Tibial artery (tissue), 4 donors: ENCODE results near the gene SND1.
A peak's percentile ranks its signal among the peaks of the same experiment; 100 is the strongest.

Source experiments
- DNase-seq, 2 donors: peaks; one replicate each; pipeline ENCODE4 v3.0.0-alpha.2; 2019
- H3K27ac ChIP-seq, 2 donors: fragments of 200-600 bp; sonication (generic) in 1 of 2; 1 replicate in 1 of 2; 2 replicates in 1 of 2; pipeline ENCODE4 v1.5.1; 2018 to 2019; ENCODE audit warnings: mild to moderate bottlenecking in 1 of 2
- H3K27me3 ChIP-seq, 2 donors: fragments of 200-600 bp; sonication (generic) in 1 of 2; one replicate each; pipeline versions ENCODE4 v1.5.1 to v1.6.0; 2016 to 2019
- H3K36me3 ChIP-seq, 3 donors: fragments of 200-600 bp; sonication (generic) in 2 of 3; one replicate each; pipeline ENCODE4 v1.5.1; 2016 to 2019; ENCODE audit warnings: mild to moderate bottlenecking in 2 of 3
- H3K4me1 ChIP-seq, 4 donors: fragments of 200-600 bp; sonication (generic) in 2 of 4; 1 replicate in 3 of 4; 2 replicates in 1 of 4; pipeline ENCODE4 v1.5.1; 2016 to 2019
- H3K4me3 ChIP-seq, 2 donors: fragments of 200-600 bp; sonication (generic) in 1 of 2; 1 replicate in 1 of 2; 2 replicates in 1 of 2; pipeline ENCODE4 v1.5.1; 2018 to 2019; ENCODE audit warnings: mild to moderate bottlenecking in 2 of 2
- H3K9me3 ChIP-seq, 3 donors: fragments of 200-600 bp; sonication (generic) in 1 of 3; one replicate each; pipeline ENCODE4 v1.5.1; 2016 to 2019
- CTCF ChIP-seq, 2 experiments: fragments of 200-600 bp in 1 of 2; fragments of 450-650 bp in 1 of 2; IDR thresholded peaks; one replicate each; pipeline ENCODE4 v1.5.1; 2017 to 2019; ENCODE audit warnings: antibody characterized with exemption in 2 of 2, mild to moderate bottlenecking in 1 of 2, moderate library complexity in 1 of 2
- intact Hi-C: fragments of 100-400 bp; cut with DNase I; formaldehyde crosslinking; loops from one replicate; pipeline ENCODE4 v1.15.0; 2023; ENCODE audit warnings: low total_unique reads

Gene SND1

GRCh38 chr7:127986581-127987521 lies 334.9 kb downstream of the SND1 start:
- no peak for TF ChIP-seq CTCF (IDR thresholded peaks at IDR 0.05)
- DNase-seq: peak in 1 of 2 donors; percentile 27
- Histone ChIP-seq H3K4me1 (peaks cover 0 to 12% (median 5%) of the 10 kb centered on the region in 4 donors), H3K36me3 (peaks cover 0 to 15% (median 10%) of the 10 kb centered on the region in 3 donors), H3K4me3 (no peak overlapping the region), H3K27me3 (no peaks in the 10 kb centered on the region), H3K27ac (no peak overlapping the region), H3K9me3 (no peaks in the 10 kb centered on the region)
- intact Hi-C loops: no loop called here

GRCh38 chr7:127988751-127989150 lies 336.8 kb downstream of the SND1 start:
- H3K27ac ChIP-seq: no peak overlapping the region
- intact Hi-C loops: no loop called here
- H3K9me3 ChIP-seq: no peaks in the 10 kb centered on the region
- peaks cover 0 to 18% (median 15%) of the 10 kb centered on the region in 3 donors for H3K36me3 ChIP-seq
- H3K4me1 ChIP-seq: peaks cover 0 to 12% (median 2%) of the 10 kb centered on the region in 4 donors
- no peak for DNase-seq
- no peak overlapping the region for H3K4me3 ChIP-seq
- TF ChIP-seq CTCF (IDR thresholded peaks at IDR 0.05): no peak
- H3K27me3 ChIP-seq: no peaks in the 10 kb centered on the region

GRCh38 chr7:127993317-127993716 lies 341.3 kb downstream of the SND1 start:
- peaks cover 0 to 18% (median 15%) of the 10 kb centered on the region in 3 donors for H3K36me3 ChIP-seq
- intact Hi-C loops: no loop called here
- no peak for TF ChIP-seq CTCF (IDR thresholded peaks at IDR 0.05)
- H3K4me3 ChIP-seq: no peak overlapping the region
- H3K27me3 ChIP-seq: no peaks in the 10 kb centered on the region
- no peak for DNase-seq
- H3K4me1 ChIP-seq: peaks cover 0 to 20% (median 7%) of the 10 kb centered on the region in 4 donors
- H3K27ac ChIP-seq: no peak overlapping the region
- H3K9me3 ChIP-seq: no peaks in the 10 kb centered on the region

- Histone ChIP-seq H3K36me3 (peaks cover 0 to 18% (median 15%) of the 10 kb centered on the region in 3 donors), H3K27me3 (no peaks in the 10 kb centered on the region), H3K9me3 (no peaks in the 10 kb centered on the region), H3K4me1 (peaks cover 0 to 20% (median 7%) of the 10 kb centered on the region in 4 donors), H3K27ac (no peak overlapping the region), H3K4me3 (no peak overlapping the region)
- intact Hi-C loops: no loop called here
- TF ChIP-seq CTCF (IDR thresholded peaks at IDR 0.05): no peak
- no peak for DNase-seq
These were observed 342.0 kb downstream of the SND1 start for GRCh38 chr7:127993987-127994386.

GRCh38 chr7:127995156-127995880 lies 343.3 kb downstream of the SND1 start:
- intact Hi-C loops: no loop called here
- Histone ChIP-seq H3K4me1 (peaks cover 0 to 20% (median 7%) of the 10 kb centered on the region in 4 donors), H3K36me3 (peaks cover 0 to 18% (median 15%) of the 10 kb centered on the region in 3 donors), H3K9me3 (no peaks in the 10 kb centered on the region), H3K27me3 (no peaks in the 10 kb centered on the region), H3K4me3 (no peak overlapping the region), H3K27ac (peak overlapping the region in 1 of 2 donors; percentile 5)
- TF ChIP-seq CTCF (IDR thresholded peaks at IDR 0.05): no peak
- DNase-seq: no peak
